Endothelial cell of umbilical vein (primary cell): ENCODE results near the gene BAD. TPM values are rescaled to one million over a fixed set of nuclear protein-coding genes. Genes with fewer than 3 reads are reported as not detected.

Experiments
- BruUV-seq: library from RNA; stranded (reverse); fragments of 400-500 nt; replicated peaks from 2 replicates; lab custom pipeline; 2021; lab: Mats Ljungman, UMichigan
- CTCF ChIA-PET: fragments of 300-600, 350-600 bp; sonication (Branson Sonifier 250); formaldehyde crosslinking; loops from one replicate; lab custom pipeline; 2021; ENCODE audit warnings: antibody characterized with exemption, inconsistent platforms; lab: Charles Lee
- POLR2A ChIA-PET: fragments of 300-600, 350-600 bp; sonication (Branson Sonifier 250); formaldehyde crosslinking; loops from one replicate; lab custom pipeline; 2021; ENCODE audit warnings: antibody characterized with exemption, inconsistent platforms; lab: Charles Lee
- DNase-seq: peaks from one replicate; pipeline ENCODE4 v3.0.0-alpha.2; 2011; ENCODE audit warnings: low read depth, low spot score
- FAIRE-seq: peaks from 2 replicates; lab custom pipeline; 2011; peaks lifted over from hg19 to GRCh38; lab: Jason Lieb, UNC
- H2AFZ ChIP-seq: 2 replicates; pipeline ENCODE4 v1.6.0; 2012; ENCODE audit warnings: low read depth, low read length, control low read depth, inconsistent platforms
- H3K27ac ChIP-seq: 2 replicates; pipeline ENCODE4 v1.5.1; 2011; ENCODE audit warnings: low read depth, mild to moderate bottlenecking, control low read depth, low read length, moderate library complexity; ENCODE audit not compliant: insufficient read depth
- H3K27me3 ChIP-seq, 2 experiments: 2 replicates each; pipeline versions ENCODE4 v1.6.0 to v1.6.1; 2011; ENCODE audit warnings: low read length in 2 of 2, mixed read lengths in 1 of 2; ENCODE audit not compliant: control insufficient read depth in 2 of 2, insufficient read depth in 2 of 2
- H3K36me3 ChIP-seq, 2 experiments: 2 replicates in 1 of 2; 3 replicates in 1 of 2; pipeline ENCODE4 v1.5.1; 2011; ENCODE audit warnings: low read length in 2 of 2, mild to moderate bottlenecking in 1 of 2, moderate library complexity in 1 of 2; ENCODE audit not compliant: control insufficient read depth in 2 of 2, insufficient read depth in 2 of 2; ENCODE audit errors: extremely low read depth in 1 of 2
- H3K4me1 ChIP-seq: 3 replicates; pipeline ENCODE4 v1.5.1; 2011; ENCODE audit warnings: mild to moderate bottlenecking, low read length; ENCODE audit not compliant: control insufficient read depth, insufficient read depth; ENCODE audit errors: extremely low read depth
- H3K4me2 ChIP-seq: 2 replicates; pipeline ENCODE4 v1.6.1; 2011; ENCODE audit warnings: low read length, control low read depth, mixed read lengths; ENCODE audit not compliant: insufficient read depth
- H3K4me3 ChIP-seq, 3 experiments: fragments of 200-600 bp in 1 of 3; sonication (generic), shearing (Covaris generic) in 1 of 3; replicated peaks in 1 of 3; 2 replicates each; pipeline ENCODE4 v1.5.1; 2011 to 2016; ENCODE audit warnings: control low read depth in 3 of 3, low read length in 3 of 3, mild to moderate bottlenecking in 2 of 3, inconsistent platforms in 1 of 3, low read depth in 1 of 3, moderate library complexity in 1 of 3; ENCODE audit not compliant: insufficient read depth in 1 of 3
- H3K79me2 ChIP-seq: 2 replicates; pipeline ENCODE4 v1.6.0; 2012; ENCODE audit warnings: low read length, inconsistent platforms; ENCODE audit not compliant: control insufficient read depth, insufficient read depth
- H3K9ac ChIP-seq: replicated peaks from 2 replicates; pipeline ENCODE3; 2011; ENCODE audit warnings: low read length, control low read depth; ENCODE audit not compliant: insufficient read depth; ENCODE audit errors: extremely low read depth
- H3K9me1 ChIP-seq: replicated peaks from 3 replicates; pipeline ENCODE4 v1.6.0; 2011; ENCODE audit warnings: mild to moderate bottlenecking, low read length; ENCODE audit not compliant: control insufficient read depth, insufficient read depth; ENCODE audit errors: extremely low read depth
- H3K9me3 ChIP-seq: replicated peaks from 2 replicates; pipeline ENCODE4 v1.5.1; 2012; ENCODE audit warnings: low read length, inconsistent platforms; ENCODE audit not compliant: control insufficient read depth, insufficient read depth
- H4K20me1 ChIP-seq: replicated peaks from 2 replicates; pipeline ENCODE3; 2011; ENCODE audit warnings: mild to moderate bottlenecking, low read length; ENCODE audit not compliant: control insufficient read depth, insufficient read depth; ENCODE audit errors: extremely low read depth
- EZH2 ChIP-seq: IDR thresholded peaks from 2 replicates; pipeline ENCODE4 v1.6.1; 2012; ENCODE audit warnings: borderline replicate concordance, low read depth, mild to moderate bottlenecking, moderate library complexity, low read length, inconsistent platforms; ENCODE audit not compliant: severe bottlenecking
- FOS ChIP-seq: IDR thresholded peaks from 2 replicates; pipeline ENCODE4 v1.6.1; 2011; ENCODE audit warnings: mild to moderate bottlenecking, low read length, moderate library complexity, borderline replicate concordance; ENCODE audit not compliant: insufficient read depth
- MYC ChIP-seq: IDR thresholded peaks from one replicate; pipeline ENCODE4 v1.6.1; 2011; ENCODE audit warnings: mild to moderate bottlenecking, low read depth, low read length
- POLR2AphosphoS5 ChIP-seq: IDR thresholded peaks from 2 replicates; pipeline ENCODE4 v1.6.1; 2012; ENCODE audit warnings: low read depth, mild to moderate bottlenecking, control low read depth, low read length, moderate library complexity; ENCODE audit not compliant: insufficient read depth
- dilution Hi-C: fragments of 300-500 bp; cut with MboI; formaldehyde crosslinking; loops from one replicate; pipeline ENCODE4 v1.15.0; 2019; ENCODE audit warnings: low sequenced_read_pairs; ENCODE audit not compliant: extremely low pct_ligation_motif_present
- intact Hi-C: fragments of 100-400 bp; cut with micrococcal nuclease; formaldehyde crosslinking; loops from one replicate; pipeline ENCODE4 v1.10.0; 2022
- polyA plus RNA-seq, 4 experiments: library from polyadenylated mRNA; depleted of rRNA in 3 of 4; stranded (reverse) in 3 of 4; unstranded in 1 of 4; fragments of >200 nt; gene quantifications; 2 replicates each; pipeline versions ENCODE4 v1.2.1 to v1.2.3, GENCODE V29; 2011 to 2012; ENCODE audit warnings: missing spikeins in 1 of 4
- total RNA-seq: library from RNA; stranded (reverse); gene quantifications from 2 replicates; pipeline ENCODE4 v1.2.3, GENCODE V29; 2021

Gene BAD
- total and polyA plus RNA-seq, 2 donors (not counting 3 experiments of a cell fraction or from before 2014, with no cell fraction given): 65.3 to 88.0 TPM

DNA sequence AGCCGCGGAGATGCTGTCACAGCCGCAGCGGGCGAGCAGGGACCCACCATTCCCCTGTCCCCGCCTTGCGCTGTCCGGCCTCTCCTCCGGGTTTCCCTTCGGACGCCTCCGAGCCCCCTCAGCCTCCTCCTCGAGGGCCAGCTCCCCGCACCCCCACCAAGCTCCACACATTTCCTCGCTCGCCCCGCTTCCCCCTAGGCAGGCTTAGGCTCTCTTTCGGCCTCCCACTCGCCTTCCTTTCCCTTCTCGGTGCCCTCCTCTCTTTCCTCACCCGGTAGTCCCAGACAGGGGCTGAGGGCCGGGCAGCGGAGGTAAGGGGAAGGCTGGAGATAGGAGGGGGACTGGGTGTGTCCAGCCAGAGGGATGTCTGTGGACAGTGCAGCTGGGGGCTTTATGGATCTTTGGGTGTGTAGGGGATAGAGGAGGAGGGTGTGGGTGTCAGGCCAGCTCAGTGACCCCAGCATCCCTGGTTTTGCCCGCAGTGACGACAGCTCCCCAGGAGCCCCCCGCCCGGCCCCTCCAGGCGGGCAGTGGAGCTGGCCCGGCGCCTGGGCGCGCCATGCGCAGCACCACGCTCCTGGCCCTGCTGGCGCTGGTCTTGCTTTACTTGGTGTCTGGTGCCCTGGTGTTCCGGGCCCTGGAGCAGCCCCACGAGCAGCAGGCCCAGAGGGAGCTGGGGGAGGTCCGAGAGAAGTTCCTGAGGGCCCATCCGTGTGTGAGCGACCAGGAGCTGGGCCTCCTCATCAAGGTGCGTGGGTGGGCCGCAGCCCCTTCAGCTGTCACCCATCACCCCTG, 8.2 kb upstream of the BAD start:
- Histone ChIP-seq H3K4me3 (no peak overlapping the region), H3K27me3 (peaks cover 56 to 69% of the 10 kb centered on the region in 2 experiments), H3K9me3 (no peaks in the 10 kb centered on the region), H3K27ac (no peak overlapping the region), H3K4me2 (no peak overlapping the region), H3K4me1 (no peaks in the 10 kb centered on the region), H4K20me1 (no peaks in the 10 kb centered on the region), H2AFZ (no peak overlapping the region), H3K36me3 (no peaks in the 10 kb centered on the region), H3K9me1 (no peaks in the 10 kb centered on the region), H3K9ac (no peak overlapping the region), H3K79me2 (no peaks in the 10 kb centered on the region)
- no TSS peak for BruUV-seq
- POLR2A ChIA-PET: no interaction called here
- intact Hi-C loops: no loop called here
- dilution Hi-C loops: no loop called here
- TF ChIP-seq FOS (no peak), EZH2 (peak; percentile 85), POLR2AphosphoS5 (no peak)
- CTCF ChIA-PET: interaction anchor here (1.7 to 4.5 kb wide), 2 partner anchors 9 to 12 kb away, joined by 10 to 17 read pairs; partner anchors contain the start of genes CATSPERZ and ESRRA
- FAIRE-seq (no peak), DNase-seq (no peak)

- H3K9me1 ChIP-seq: no peaks in the 10 kb centered on the region
- H3K36me3 ChIP-seq: no peaks in the 10 kb centered on the region
- H3K9ac ChIP-seq: no peak overlapping the region
- no peak overlapping the region for H3K4me3 ChIP-seq
- TF ChIP-seq EZH2: peak; percentile 99
- no peak for TF ChIP-seq POLR2AphosphoS5
- no peak for TF ChIP-seq MYC
- intact Hi-C loops: no loop called here
- ChIA-PET CTCF (interaction anchor here (1.7 to 4.5 kb wide), 3 partner anchors 9 to 13 kb away, joined by 10 to 23 read pairs (median 17); partner anchors contain the start of genes CATSPERZ and ESRRA), POLR2A (no interaction called here)
- no peak overlapping the region for H3K4me2 ChIP-seq
- dilution Hi-C loops: no loop called here
- H4K20me1 ChIP-seq: no peaks in the 10 kb centered on the region
- FAIRE-seq (no peak), DNase-seq (no peak)
- H3K4me1 ChIP-seq: no peaks in the 10 kb centered on the region
- H3K27me3 ChIP-seq: peaks cover 49 to 61% of the 10 kb centered on the region in 2 experiments
- H3K79me2 ChIP-seq: no peaks in the 10 kb centered on the region
- H3K9me3 ChIP-seq: no peaks in the 10 kb centered on the region
- no peak overlapping the region for H2AFZ ChIP-seq
- no peak overlapping the region for H3K27ac ChIP-seq
- no TSS peak for BruUV-seq
Measured at GRCh38 chr11:64291752-64292459, 7.4 kb upstream of the BAD start.
